ENCODE results near the gene MATR3. TPM values are rescaled to one million over a fixed set of nuclear protein-coding genes. Genes with fewer than 3 reads are reported as not detected.

MATR3 gene
- total RNA-seq, 1 donor: 274 TPM

GRCh38 chr5:139277171-139277570, 16.4 kb upstream of the MATR3 start:
- H3K4me3 ChIP-seq (ENCODE audit: low read depth, low read length): no peak overlapping the region
- no peak for DNase-seq (ENCODE audit: low read depth)
- TF ChIP-seq CTCF (IDR thresholded peaks at IDR 0.05; ENCODE audit: insufficient read depth, low read length): no peak

GRCh38 chr5:139278540-139279274, 14.8 kb upstream of the MATR3 start:
- no peak overlapping the region for H3K4me3 ChIP-seq (ENCODE audit: low read depth, low read length)
- DNase-seq (ENCODE audit: low read depth): no peak
- TF ChIP-seq CTCF (IDR thresholded peaks at IDR 0.05; ENCODE audit: insufficient read depth, low read length): no peak

- TF ChIP-seq CTCF (IDR thresholded peaks at IDR 0.05; ENCODE audit: insufficient read depth, low read length): no peak
- H3K4me3 ChIP-seq (ENCODE audit: low read depth, low read length): no peak overlapping the region
- DNase-seq (ENCODE audit: low read depth): peak; percentile 35
Observed at GRCh38 chr5:139282197-139282557, 11.4 kb upstream of the MATR3 start.

- no peak for DNase-seq (ENCODE audit: low read depth)
- no peak for TF ChIP-seq CTCF (IDR thresholded peaks at IDR 0.05; ENCODE audit: insufficient read depth, low read length)
- H3K4me3 ChIP-seq (ENCODE audit: low read depth, low read length): no peak overlapping the region
Observed at GRCh38 chr5:139283252-139284166, 10.0 kb upstream of the MATR3 start.

- no peak for DNase-seq (ENCODE audit: low read depth)
- H3K4me3 ChIP-seq (ENCODE audit: low read depth, low read length): no peak overlapping the region
- no peak for TF ChIP-seq CTCF (IDR thresholded peaks at IDR 0.05; ENCODE audit: insufficient read depth, low read length)
Observed at GRCh38 chr5:139284295-139284694, 9.2 kb upstream of the MATR3 start.

- TF ChIP-seq CTCF (IDR thresholded peaks at IDR 0.05; ENCODE audit: insufficient read depth, low read length): no peak
- DNase-seq (ENCODE audit: low read depth): no peak
- no peak overlapping the region for H3K4me3 ChIP-seq (ENCODE audit: low read depth, low read length)
Observed at GRCh38 chr5:139285651-139286392, 7.7 kb upstream of the MATR3 start.

Data from fibroblast of the aortic adventitia (primary cell).